ENCODE data around the gene TP53TG5.

GRCh38 chr20:45412653-45413052 is 34.5 kb upstream of the TP53TG5 start:
- no peak for TF ChIP-seq FOXK2 (IDR thresholded peaks at IDR 0.05)
- TF ChIP-seq CTCF (IDR thresholded peaks at IDR 0.05 in 2 of 3, conservative IDR thresholded peaks at IDR 0.05 in 1 of 3; ENCODE audit: control insufficient read depth in 2 of 3, extremely low read depth in 1 of 3, insufficient read depth in 1 of 3, low read depth in 3 of 3, low read length in 3 of 3) = no peak
- TF ChIP-seq HCFC1 (IDR thresholded peaks at IDR 0.05; ENCODE audit: low read length) = no peak
- TF ChIP-seq CBFB (IDR thresholded peaks at IDR 0.05; ENCODE audit: low read depth) = no peak
- no peak for TF ChIP-seq CEBPB (IDR thresholded peaks at IDR 0.05; ENCODE audit: borderline replicate concordance in 1 of 2, low read depth in 2 of 2, low read length in 2 of 2)
- TF ChIP-seq MTA2 (IDR thresholded peaks at IDR 0.05; ENCODE audit: low read depth) = no peak
- no peak for TF ChIP-seq SIX5 (IDR thresholded peaks at IDR 0.05; ENCODE audit: low read depth, low read length, severe bottlenecking)
- no peak for TF ChIP-seq CHD2 (IDR thresholded peaks at IDR 0.05; ENCODE audit: borderline replicate concordance, low read depth, low read length)
- no peak for TF ChIP-seq POLR2A (IDR thresholded peaks at IDR 0.05; ENCODE audit: low read depth, low read length)
- TF ChIP-seq EZH2 (IDR thresholded peaks at IDR 0.05; ENCODE audit: borderline replicate concordance, control insufficient read depth, low read depth, low read length) = no peak

All from GM12878 (cell line).